Testis (tissue), 3 donors: ENCODE results near the gene FBXW8. TPM values are rescaled to one million over a fixed set of nuclear protein-coding genes. Genes with fewer than 3 reads are reported as not detected.
A peak's percentile ranks its signal among the peaks of the same experiment; 100 is the strongest.

Source experiments
- DNase-seq: peaks from one replicate; pipeline ENCODE4 v3.0.0-alpha.2; 2019
- H3K27ac ChIP-seq, 2 donors: fragments of 200-600 bp; sonication (generic); one replicate each; pipeline ENCODE4 v1.5.1; 2019
- H3K27me3 ChIP-seq: fragments of 200-600 bp; sonication (generic); one replicate; pipeline ENCODE4 v1.5.1; 2019
- H3K36me3 ChIP-seq: fragments of 200-600 bp; sonication (generic); one replicate; pipeline ENCODE4 v1.5.1; 2017; ENCODE audit warnings: low read depth; ENCODE audit errors: missing control alignments
- H3K4me1 ChIP-seq: fragments of 200-600 bp; sonication (generic); one replicate; pipeline ENCODE4 v1.5.1; 2019
- H3K4me3 ChIP-seq, 2 donors: fragments of 200-600 bp; sonication (generic); one replicate each; pipeline ENCODE4 v1.5.1; 2017 to 2019
- H3K9me3 ChIP-seq: fragments of 200-600 bp; sonication (generic); one replicate; pipeline ENCODE4 v1.5.1; 2017
- POLR2A ChIP-seq: fragments of 450-650 bp; IDR thresholded peaks from one replicate; pipeline ENCODE4 v1.6.1; 2017; ENCODE audit warnings: antibody characterized with exemption, mild to moderate bottlenecking, moderate library complexity
- WGBS, 2 donors: methylation state at CpG; one replicate each; pipeline ENCODE4 v1.1.5; 2018; 5-methylcytosine and 5-hydroxymethylcytosine counted together
- intact Hi-C: fragments of 100-400 bp; cut with DNase I; formaldehyde crosslinking; loops from one replicate; pipeline ENCODE4 v1.15.1; 2023; ENCODE audit warnings: low total_unique reads
- polyA plus RNA-seq: library from polyadenylated mRNA; stranded (reverse); fragments of 350-450 nt; fragmentation: Illumina TruSeq; extraction: RNeasy Lipid Tissue Mini Kit (QIAGEN cat#74804); gene quantifications from one replicate; pipeline ENCODE4 v1.2.3, GENCODE V29; 2014; ENCODE audit warnings: low read depth, low replicate concordance; ENCODE audit not compliant: insufficient read depth
- total RNA-seq, 2 donors: library from RNA; depleted of rRNA; stranded (reverse); fragments of >200 nt; gene quantifications; one replicate each; pipeline ENCODE4 v1.2.3, GENCODE V29; 2016
- TF ChIP-seq, protein P1 (sequence below), 3 experiments: fragments of 450-650 bp in 2 of 3; fragments of 200-600 bp in 1 of 3; sonication (generic) in 1 of 3; IDR thresholded peaks; one replicate each; pipeline ENCODE4 v1.5.1; 2016 to 2019; ENCODE audit warnings: antibody characterized with exemption in 3 of 3, mild to moderate bottlenecking in 2 of 3, moderate library complexity in 1 of 3

FBXW8 gene
- total and polyA plus RNA-seq, 3 donors from 2014 or later: 11.1 to 32.8 (median 31.0) TPM

DNA sequence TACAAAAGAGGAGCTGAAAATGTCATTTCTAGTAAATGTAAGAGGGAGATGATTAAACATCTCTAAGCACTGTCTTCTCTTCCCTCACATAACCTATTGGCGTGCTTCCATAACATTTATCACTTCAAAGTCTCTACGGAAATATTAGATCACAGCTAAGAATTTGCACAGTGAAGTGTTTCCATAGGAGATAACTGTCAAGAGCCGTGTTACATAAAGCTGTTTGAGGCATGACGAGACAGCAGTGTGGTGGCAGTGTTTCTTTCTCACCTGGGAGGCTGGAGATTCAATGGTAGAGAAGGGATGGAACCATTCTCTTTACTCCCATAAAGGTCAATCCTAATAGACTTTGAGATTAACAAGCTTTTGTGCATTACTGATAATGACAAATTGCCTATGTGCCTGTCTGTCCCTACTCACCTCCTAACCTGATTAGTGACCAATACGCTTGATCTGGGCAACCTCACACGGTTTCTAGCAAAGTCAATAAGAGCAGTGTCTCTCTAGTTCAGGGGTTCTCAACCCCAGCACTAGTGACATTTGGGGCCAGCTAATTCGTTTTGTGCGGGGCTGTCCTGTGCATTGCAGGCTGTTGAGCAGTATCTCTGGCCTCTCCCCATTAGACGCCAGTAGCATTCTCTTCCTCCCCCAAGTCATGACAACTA is 35.3 kb downstream of the FBXW8 start:
- H3K9me3 ChIP-seq: no peaks in the 10 kb centered on the region
- intact Hi-C loops: no loop called here
- no peak overlapping the region for H3K4me3 ChIP-seq
- no peaks in the 10 kb centered on the region for H3K27me3 ChIP-seq
- H3K4me1 ChIP-seq: no peaks in the 10 kb centered on the region
- no peak overlapping the region for H3K27ac ChIP-seq
- TF ChIP-seq POLR2A: no peak
- TF ChIP-seq, protein P1, sequence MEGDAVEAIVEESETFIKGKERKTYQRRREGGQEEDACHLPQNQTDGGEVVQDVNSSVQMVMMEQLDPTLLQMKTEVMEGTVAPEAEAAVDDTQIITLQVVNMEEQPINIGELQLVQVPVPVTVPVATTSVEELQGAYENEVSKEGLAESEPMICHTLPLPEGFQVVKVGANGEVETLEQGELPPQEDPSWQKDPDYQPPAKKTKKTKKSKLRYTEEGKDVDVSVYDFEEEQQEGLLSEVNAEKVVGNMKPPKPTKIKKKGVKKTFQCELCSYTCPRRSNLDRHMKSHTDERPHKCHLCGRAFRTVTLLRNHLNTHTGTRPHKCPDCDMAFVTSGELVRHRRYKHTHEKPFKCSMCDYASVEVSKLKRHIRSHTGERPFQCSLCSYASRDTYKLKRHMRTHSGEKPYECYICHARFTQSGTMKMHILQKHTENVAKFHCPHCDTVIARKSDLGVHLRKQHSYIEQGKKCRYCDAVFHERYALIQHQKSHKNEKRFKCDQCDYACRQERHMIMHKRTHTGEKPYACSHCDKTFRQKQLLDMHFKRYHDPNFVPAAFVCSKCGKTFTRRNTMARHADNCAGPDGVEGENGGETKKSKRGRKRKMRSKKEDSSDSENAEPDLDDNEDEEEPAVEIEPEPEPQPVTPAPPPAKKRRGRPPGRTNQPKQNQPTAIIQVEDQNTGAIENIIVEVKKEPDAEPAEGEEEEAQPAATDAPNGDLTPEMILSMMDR (IDR thresholded peaks at IDR 0.05): no peak
- no peak for DNase-seq
- H3K36me3 ChIP-seq: no peaks in the 10 kb centered on the region
- WGBS, 2 donors: 88 to 92% methylated on average over 9 of the region's 9 CpGs

DNA sequence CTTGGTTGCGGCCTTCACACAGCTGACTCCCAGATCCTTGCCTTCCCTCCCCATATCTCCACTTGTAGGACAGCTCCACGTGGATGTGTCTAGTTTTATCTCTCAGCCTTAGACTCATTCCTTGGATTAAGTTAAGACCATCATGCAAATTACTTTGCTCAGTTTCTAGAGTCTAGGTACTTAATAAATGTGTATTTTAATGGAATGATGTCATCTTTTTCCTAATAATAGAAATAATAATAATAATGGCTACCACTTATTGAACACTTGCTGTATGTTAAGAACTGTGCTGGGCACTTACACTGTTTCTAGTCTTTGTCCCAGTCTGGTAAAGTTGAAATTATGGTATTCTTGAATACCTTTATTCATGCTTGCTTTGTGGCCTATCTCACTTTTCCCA is 37.5 kb downstream of the FBXW8 start:
- no peak overlapping the region for H3K27ac ChIP-seq
- TF ChIP-seq, protein P1 (IDR thresholded peaks at IDR 0.05): no peak
- TF ChIP-seq POLR2A: no peak
- no peaks in the 10 kb centered on the region for H3K9me3 ChIP-seq
- H3K4me1 ChIP-seq: no peaks in the 10 kb centered on the region
- no peaks in the 10 kb centered on the region for H3K27me3 ChIP-seq
- no peaks in the 10 kb centered on the region for H3K36me3 ChIP-seq
- intact Hi-C loops: no loop called here
- DNase-seq: no peak
- WGBS, 2 donors: 41 to 61% methylated on average over 2 of the region's 2 CpGs
- H3K4me3 ChIP-seq: no peak overlapping the region

DNA sequence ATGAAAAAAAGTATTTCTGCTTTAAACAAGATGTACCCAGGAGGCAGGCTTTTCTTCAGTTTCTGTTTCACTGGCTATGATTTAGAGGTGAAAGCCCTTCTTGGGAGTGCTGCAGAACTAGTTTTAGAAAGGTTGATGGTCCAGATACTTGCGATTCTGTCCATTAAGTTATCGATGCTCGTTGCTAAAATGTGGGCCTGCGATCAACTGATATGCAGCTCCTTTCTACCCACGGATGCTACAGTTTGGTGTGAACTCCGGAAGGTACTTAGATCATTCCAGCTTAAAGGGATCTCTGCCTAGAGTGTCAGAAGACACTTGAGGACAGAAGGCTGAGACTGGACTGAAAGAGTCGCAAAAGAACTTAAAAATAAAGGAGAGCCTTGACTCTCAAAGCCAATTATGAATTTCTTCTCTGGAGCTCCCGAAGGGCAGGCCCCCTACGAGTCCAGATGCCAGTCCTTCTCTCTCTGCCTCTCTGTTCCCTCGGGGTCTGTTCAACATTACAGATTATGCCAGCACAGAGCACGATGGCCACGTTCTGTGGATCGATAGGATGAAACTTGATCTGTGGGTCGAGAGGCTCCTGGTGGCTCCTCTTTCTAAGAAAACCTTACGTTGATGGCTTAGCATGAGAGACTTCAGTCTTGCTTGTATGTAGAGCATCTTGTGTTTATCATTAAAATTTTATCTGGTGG is 40.0 kb downstream of the FBXW8 start:
- TF ChIP-seq, protein P1 (IDR thresholded peaks at IDR 0.05): no peak
- TF ChIP-seq POLR2A: no peak
- WGBS, 2 donors: 78 to 84% methylated on average over 15 of the region's 15 CpGs
- Histone ChIP-seq H3K27me3 (no peaks in the 10 kb centered on the region), H3K27ac (no peak overlapping the region), H3K4me1 (no peaks in the 10 kb centered on the region), H3K4me3 (no peak overlapping the region), H3K9me3 (no peaks in the 10 kb centered on the region), H3K36me3 (no peaks in the 10 kb centered on the region)
- intact Hi-C loops: no loop called here
- no peak for DNase-seq

- DNase-seq: peak; percentile 40
- no peaks in the 10 kb centered on the region for H3K4me1 ChIP-seq
- 58 to 60% methylated on average over 13 of the region's 13 CpGs for WGBS, 2 donors
- no peak overlapping the region for H3K4me3 ChIP-seq
- intact Hi-C loops: no loop called here
- TF ChIP-seq, protein P1 (IDR thresholded peaks at IDR 0.05): no peak
- TF ChIP-seq POLR2A: no peak
- no peaks in the 10 kb centered on the region for H3K36me3 ChIP-seq
- no peaks in the 10 kb centered on the region for H3K9me3 ChIP-seq
- no peak overlapping the region for H3K27ac ChIP-seq
- H3K27me3 ChIP-seq: no peaks in the 10 kb centered on the region
Measured at GRCh38 chr12:116954710-116955381, 44.1 kb downstream of the FBXW8 start.
